Fibroblast of lung (primary cell): Measurements from ENCODE around the gene GNLY. TPM values are rescaled to one million over a fixed set of nuclear protein-coding genes. Genes with fewer than 3 reads are reported as not detected.
A peak's percentile ranks its signal among the peaks of the same experiment; 100 is the strongest.

Experiments
- DNase-seq, 2 donors: peaks; one replicate each; pipeline versions ENCODE4 v3.0.0 to v3.0.0-alpha.2; 2010; ENCODE audit warnings: low read depth in 2 of 2
- H2AFZ ChIP-seq: 2 replicates; pipeline ENCODE4 v1.5.1; 2012; ENCODE audit warnings: low read length, control low read depth, inconsistent platforms
- H3K27ac ChIP-seq: 2 replicates; pipeline ENCODE4 v1.5.1; 2011; ENCODE audit warnings: low read length, control low read depth; ENCODE audit not compliant: insufficient read depth
- H3K27me3 ChIP-seq: 2 replicates; pipeline ENCODE4 v1.5.1; 2011; ENCODE audit warnings: mild to moderate bottlenecking, low read length; ENCODE audit not compliant: control insufficient read depth, insufficient read depth
- H3K36me3 ChIP-seq: 2 replicates; pipeline ENCODE4 v1.5.1; 2011; ENCODE audit warnings: low read length; ENCODE audit not compliant: control insufficient read depth, insufficient read depth
- H3K4me1 ChIP-seq: 2 replicates; pipeline ENCODE4 v1.5.1; 2011; ENCODE audit warnings: low read length; ENCODE audit not compliant: control insufficient read depth, insufficient read depth; ENCODE audit errors: extremely low read depth
- H3K4me2 ChIP-seq: 2 replicates; pipeline ENCODE4 v1.5.1; 2011; ENCODE audit warnings: low read length, control low read depth; ENCODE audit not compliant: insufficient read depth; ENCODE audit errors: extremely low read depth
- H3K4me3 ChIP-seq, 4 experiments: fragments of 200-600 bp in 1 of 4; sonication (generic) in 1 of 4; replicated peaks in 1 of 4; 2 replicates each; pipeline ENCODE4 v1.5.1; 2011 to 2016; ENCODE audit warnings: low read length in 4 of 4, low read depth in 3 of 4, mild to moderate bottlenecking in 3 of 4, control low read depth in 2 of 4, inconsistent platforms in 1 of 4, mixed read lengths in 1 of 4; ENCODE audit not compliant: insufficient read depth in 1 of 4; ENCODE audit errors: control extremely low read depth in 1 of 4
- H3K79me2 ChIP-seq: 2 replicates; pipeline ENCODE4 v1.5.1; 2012; ENCODE audit warnings: mild to moderate bottlenecking, low read length, inconsistent platforms; ENCODE audit not compliant: control insufficient read depth, insufficient read depth
- H3K9ac ChIP-seq: 2 replicates; pipeline ENCODE4 v1.5.1; 2011; ENCODE audit warnings: mild to moderate bottlenecking, low read length, control low read depth; ENCODE audit not compliant: insufficient read depth
- H3K9me3 ChIP-seq: 2 replicates; pipeline ENCODE4 v1.5.1; 2012; ENCODE audit warnings: low read depth, low read length; ENCODE audit not compliant: control insufficient read depth, insufficient read depth
- H4K20me1 ChIP-seq: 2 replicates; pipeline ENCODE4 v1.5.1; 2011; ENCODE audit warnings: low read length; ENCODE audit not compliant: control insufficient read depth, insufficient read depth; ENCODE audit errors: extremely low read depth
- CTCF ChIP-seq, 2 donors: IDR thresholded peaks in 1 of 2; conservative IDR thresholded peaks in 1 of 2; 1 replicate in 1 of 2; 2 replicates in 1 of 2; pipeline ENCODE4 v1.5.1; 2011 to 2012; ENCODE audit warnings: low read length in 2 of 2, control low read depth in 1 of 2, inconsistent platforms in 1 of 2, low read depth in 1 of 2, mild to moderate bottlenecking in 1 of 2
- EZH2 ChIP-seq: IDR thresholded peaks from 2 replicates; pipeline ENCODE4 v1.5.1; 2012; ENCODE audit warnings: low read length, control low read depth, mild to moderate bottlenecking; ENCODE audit errors: missing control alignments
- polyA plus RNA-seq, 2 donors: library from polyadenylated mRNA; depleted of rRNA in 1 of 2; stranded (reverse) in 1 of 2; unstranded in 1 of 2; fragments of >200 nt; gene quantifications; 2 replicates each; pipeline ENCODE4 v1.2.1, GENCODE V29; 2011 to 2012; ENCODE audit warnings: missing spikeins in 1 of 2
- total RNA-seq: library from RNA; depleted of rRNA; stranded (reverse); fragments of >200 nt; gene quantifications from 2 replicates; pipeline ENCODE4 v1.2.1, GENCODE V29; 2014

The GNLY gene
- total and polyA plus RNA-seq, 2 donors (not counting 1 experiment from before 2014, with no cell fraction given) = under 0.01 TPM; not detected in 1

GRCh38 chr2:85711578-85712060, 17.5 kb downstream of the GNLY start:
- H3K27me3 ChIP-seq = no peaks in the 10 kb centered on the region
- no peak overlapping the region for H3K9ac ChIP-seq
- H3K4me2 ChIP-seq = no peak overlapping the region
- peaks cover 7% of the 10 kb centered on the region for H3K4me1 ChIP-seq
- no peak for DNase-seq
- no peaks in the 10 kb centered on the region for H3K79me2 ChIP-seq
- no peak overlapping the region for H3K27ac ChIP-seq
- H3K9me3 ChIP-seq = no peaks in the 10 kb centered on the region
- no peak overlapping the region for H2AFZ ChIP-seq
- no peak for TF ChIP-seq CTCF (conservative IDR thresholded peaks at IDR 0.05 in 1 of 2, IDR thresholded peaks at IDR 0.05 in 1 of 2; ENCODE audit: low read depth in 1 of 2, low read length in 2 of 2)
- no peak for TF ChIP-seq EZH2
- H3K4me3 ChIP-seq = no peak overlapping the region
- no peaks in the 10 kb centered on the region for H3K36me3 ChIP-seq
- no peaks in the 10 kb centered on the region for H4K20me1 ChIP-seq

- Histone ChIP-seq H4K20me1 (no peaks in the 10 kb centered on the region), H3K9ac (no peak overlapping the region), H2AFZ (no peak overlapping the region), H3K27ac (no peak overlapping the region), H3K36me3 (no peaks in the 10 kb centered on the region), H3K79me2 (no peaks in the 10 kb centered on the region), H3K4me3 (no peak overlapping the region), H3K4me2 (no peak overlapping the region), H3K9me3 (no peaks in the 10 kb centered on the region), H3K27me3 (no peaks in the 10 kb centered on the region), H3K4me1 (peaks cover 7% of the 10 kb centered on the region)
- DNase-seq = no peak
- TF ChIP-seq EZH2 (no peak), CTCF (conservative IDR thresholded peaks at IDR 0.05 in 1 of 2, IDR thresholded peaks at IDR 0.05 in 1 of 2; ENCODE audit: low read depth in 1 of 2, low read length in 2 of 2) (no peak)
These were observed 18.2 kb downstream of the GNLY start for GRCh38 chr2:85712336-85712735.

GRCh38 chr2:85712849-85713612, 18.9 kb downstream of the GNLY start:
- Histone ChIP-seq H4K20me1 (no peaks in the 10 kb centered on the region), H3K9ac (no peak overlapping the region), H3K4me3 (no peak overlapping the region), H3K36me3 (no peaks in the 10 kb centered on the region), H3K4me2 (no peak overlapping the region), H3K27me3 (no peaks in the 10 kb centered on the region), H3K27ac (no peak overlapping the region), H2AFZ (no peak overlapping the region), H3K9me3 (no peaks in the 10 kb centered on the region), H3K79me2 (no peaks in the 10 kb centered on the region), H3K4me1 (peaks cover 7% of the 10 kb centered on the region)
- no peak for TF ChIP-seq CTCF (conservative IDR thresholded peaks at IDR 0.05 in 1 of 2, IDR thresholded peaks at IDR 0.05 in 1 of 2; ENCODE audit: low read depth in 1 of 2, low read length in 2 of 2)
- no peak for TF ChIP-seq EZH2
- DNase-seq = peak; percentile 77 to 86
